WTC11 (cell line): ENCODE measurements around the gene PAAF1.

Experiments
- CREB1 ChIP-seq: sonication (generic); formaldehyde crosslinking; IDR thresholded peaks from 2 replicates; pipeline ENCODE4 v1.8.0; 2023; ENCODE audit warnings: mild to moderate bottlenecking, missing genetic modification reagents
- IRF2 ChIP-seq: sonication (generic); formaldehyde crosslinking; IDR thresholded peaks from 2 replicates; pipeline ENCODE4 v1.8.0; 2022; ENCODE audit warnings: low read depth, missing genetic modification reagents, borderline replicate concordance
- JUN ChIP-seq: sonication (generic); formaldehyde crosslinking; IDR thresholded peaks from 2 replicates; pipeline ENCODE4 v1.8.0; 2023; ENCODE audit warnings: mild to moderate bottlenecking, missing genetic modification reagents
- NFYB ChIP-seq: sonication (generic); formaldehyde crosslinking; conservative IDR thresholded peaks from 2 replicates; pipeline ENCODE4 v1.8.0; 2022; ENCODE audit warnings: low read depth, missing genetic modification reagents
- RELA ChIP-seq: sonication (generic); formaldehyde crosslinking; IDR thresholded peaks from 2 replicates; pipeline ENCODE4 v1.8.1; 2022; ENCODE audit warnings: missing genetic modification reagents, mild to moderate bottlenecking, borderline replicate concordance
- SP1 ChIP-seq: sonication (generic); formaldehyde crosslinking; conservative IDR thresholded peaks from 2 replicates; pipeline ENCODE4 v1.8.1; 2022; ENCODE audit warnings: missing genetic modification reagents
- ZNF232 ChIP-seq: sonication (generic); formaldehyde crosslinking; IDR thresholded peaks from 2 replicates; pipeline ENCODE4 v1.8.0; 2022; ENCODE audit warnings: mild to moderate bottlenecking, missing genetic modification reagents
- TF ChIP-seq, protein P1 (sequence below): sonication (generic); formaldehyde crosslinking; IDR thresholded peaks from 2 replicates; pipeline ENCODE4 v1.8.1; 2023; ENCODE audit warnings: mild to moderate bottlenecking, missing genetic modification reagents
- TF ChIP-seq, protein P2 (sequence below): sonication (generic); formaldehyde crosslinking; IDR thresholded peaks from 2 replicates; pipeline ENCODE4 v1.8.0; 2022; ENCODE audit warnings: mild to moderate bottlenecking, missing genetic modification reagents
- TF ChIP-seq, protein P3 (sequence below): sonication (generic); formaldehyde crosslinking; IDR thresholded peaks from 2 replicates; pipeline ENCODE4 v1.8.1; 2023; ENCODE audit warnings: mild to moderate bottlenecking, missing genetic modification reagents, moderate library complexity
- TF ChIP-seq, protein P4 (sequence below): fragments of 200-600 bp; IDR thresholded peaks from 2 replicates; pipeline ENCODE4 v1.8.0; 2022; ENCODE audit warnings: antibody characterized with exemption
- TF ChIP-seq, protein P5 (sequence below): sonication (generic); formaldehyde crosslinking; IDR thresholded peaks from 2 replicates; pipeline ENCODE4 v1.8.0; 2022; ENCODE audit warnings: mild to moderate bottlenecking, missing genetic modification reagents

DNA sequence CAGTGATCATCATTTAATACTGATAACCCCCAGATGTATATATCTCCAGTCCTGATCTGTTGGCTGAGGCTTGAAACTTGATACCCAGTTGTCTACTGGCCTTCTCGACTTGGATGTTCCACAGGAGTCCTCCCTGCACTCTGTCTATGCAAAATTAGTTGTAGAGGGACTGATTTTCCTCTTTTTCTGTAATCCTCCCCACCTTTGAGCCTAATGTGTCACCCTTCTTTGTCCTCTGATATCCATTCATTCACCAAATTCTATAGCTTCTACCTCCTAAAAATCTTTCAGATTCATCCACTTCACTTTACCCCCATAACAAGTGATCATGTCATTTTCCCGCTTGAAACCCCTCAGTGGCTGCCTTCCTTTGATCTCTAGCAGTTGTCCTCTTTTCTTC, 16.6 kb upstream of the PAAF1 start:
- TF ChIP-seq, protein P1, sequence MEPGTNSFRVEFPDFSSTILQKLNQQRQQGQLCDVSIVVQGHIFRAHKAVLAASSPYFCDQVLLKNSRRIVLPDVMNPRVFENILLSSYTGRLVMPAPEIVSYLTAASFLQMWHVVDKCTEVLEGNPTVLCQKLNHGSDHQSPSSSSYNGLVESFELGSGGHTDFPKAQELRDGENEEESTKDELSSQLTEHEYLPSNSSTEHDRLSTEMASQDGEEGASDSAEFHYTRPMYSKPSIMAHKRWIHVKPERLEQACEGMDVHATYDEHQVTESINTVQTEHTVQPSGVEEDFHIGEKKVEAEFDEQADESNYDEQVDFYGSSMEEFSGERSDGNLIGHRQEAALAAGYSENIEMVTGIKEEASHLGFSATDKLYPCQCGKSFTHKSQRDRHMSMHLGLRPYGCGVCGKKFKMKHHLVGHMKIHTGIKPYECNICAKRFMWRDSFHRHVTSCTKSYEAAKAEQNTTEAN (CRISPR knock-in tag): no peak
- TF ChIP-seq, protein P2, sequence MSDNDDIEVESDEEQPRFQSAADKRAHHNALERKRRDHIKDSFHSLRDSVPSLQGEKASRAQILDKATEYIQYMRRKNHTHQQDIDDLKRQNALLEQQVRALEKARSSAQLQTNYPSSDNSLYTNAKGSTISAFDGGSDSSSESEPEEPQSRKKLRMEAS (CRISPR knock-in tag): no peak
- TF ChIP-seq RELA (CRISPR knock-in tag): no peak
- no peak for TF ChIP-seq ZNF232 (CRISPR knock-in tag)
- TF ChIP-seq, protein P3, sequence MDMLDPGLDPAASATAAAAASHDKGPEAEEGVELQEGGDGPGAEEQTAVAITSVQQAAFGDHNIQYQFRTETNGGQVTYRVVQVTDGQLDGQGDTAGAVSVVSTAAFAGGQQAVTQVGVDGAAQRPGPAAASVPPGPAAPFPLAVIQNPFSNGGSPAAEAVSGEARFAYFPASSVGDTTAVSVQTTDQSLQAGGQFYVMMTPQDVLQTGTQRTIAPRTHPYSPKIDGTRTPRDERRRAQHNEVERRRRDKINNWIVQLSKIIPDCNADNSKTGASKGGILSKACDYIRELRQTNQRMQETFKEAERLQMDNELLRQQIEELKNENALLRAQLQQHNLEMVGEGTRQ (CRISPR knock-in tag): no peak
- TF ChIP-seq SP1: no peak
- TF ChIP-seq, protein P4, sequence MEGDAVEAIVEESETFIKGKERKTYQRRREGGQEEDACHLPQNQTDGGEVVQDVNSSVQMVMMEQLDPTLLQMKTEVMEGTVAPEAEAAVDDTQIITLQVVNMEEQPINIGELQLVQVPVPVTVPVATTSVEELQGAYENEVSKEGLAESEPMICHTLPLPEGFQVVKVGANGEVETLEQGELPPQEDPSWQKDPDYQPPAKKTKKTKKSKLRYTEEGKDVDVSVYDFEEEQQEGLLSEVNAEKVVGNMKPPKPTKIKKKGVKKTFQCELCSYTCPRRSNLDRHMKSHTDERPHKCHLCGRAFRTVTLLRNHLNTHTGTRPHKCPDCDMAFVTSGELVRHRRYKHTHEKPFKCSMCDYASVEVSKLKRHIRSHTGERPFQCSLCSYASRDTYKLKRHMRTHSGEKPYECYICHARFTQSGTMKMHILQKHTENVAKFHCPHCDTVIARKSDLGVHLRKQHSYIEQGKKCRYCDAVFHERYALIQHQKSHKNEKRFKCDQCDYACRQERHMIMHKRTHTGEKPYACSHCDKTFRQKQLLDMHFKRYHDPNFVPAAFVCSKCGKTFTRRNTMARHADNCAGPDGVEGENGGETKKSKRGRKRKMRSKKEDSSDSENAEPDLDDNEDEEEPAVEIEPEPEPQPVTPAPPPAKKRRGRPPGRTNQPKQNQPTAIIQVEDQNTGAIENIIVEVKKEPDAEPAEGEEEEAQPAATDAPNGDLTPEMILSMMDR: no peak
- no peak for TF ChIP-seq CREB1 (CRISPR knock-in tag)
- no peak for TF ChIP-seq IRF2
- TF ChIP-seq, protein P5, sequence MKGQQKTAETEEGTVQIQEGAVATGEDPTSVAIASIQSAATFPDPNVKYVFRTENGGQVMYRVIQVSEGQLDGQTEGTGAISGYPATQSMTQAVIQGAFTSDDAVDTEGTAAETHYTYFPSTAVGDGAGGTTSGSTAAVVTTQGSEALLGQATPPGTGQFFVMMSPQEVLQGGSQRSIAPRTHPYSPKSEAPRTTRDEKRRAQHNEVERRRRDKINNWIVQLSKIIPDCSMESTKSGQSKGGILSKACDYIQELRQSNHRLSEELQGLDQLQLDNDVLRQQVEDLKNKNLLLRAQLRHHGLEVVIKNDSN (CRISPR knock-in tag): no peak
- TF ChIP-seq JUN (CRISPR knock-in tag): no peak
- no peak for TF ChIP-seq NFYB (CRISPR knock-in tag)
